Measurements from ENCODE around the gene KRTAP10-2.
A peak's percentile ranks its signal among the peaks of the same experiment; 100 is the strongest.

The KRTAP10-2 gene

DNA sequence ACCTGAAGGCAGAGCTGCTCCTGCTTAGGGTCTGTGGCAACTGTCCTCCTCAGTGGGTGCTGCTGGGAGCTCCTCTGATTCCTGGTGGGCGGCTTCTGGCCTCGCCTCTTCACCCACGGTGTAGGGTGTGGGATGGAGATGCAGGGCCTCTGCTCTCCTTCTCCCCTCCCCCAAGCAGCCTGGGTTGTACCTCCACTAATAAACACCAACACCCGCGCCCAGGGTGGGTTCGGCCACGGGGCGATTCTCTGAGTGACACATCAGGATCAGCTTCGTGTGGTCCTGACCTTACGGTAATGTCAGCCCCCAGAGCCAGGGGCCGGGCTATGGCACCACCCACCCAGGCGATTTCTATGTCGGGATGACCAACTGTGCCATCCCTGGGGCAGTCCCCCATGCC lies 35.0 kb downstream of the KRTAP10-2 start:
- ChIA-PET POLR2A (ENCODE audit: low non-redundant PET) (no interaction called here), CTCF (interaction anchor here (0.6 kb wide), 1 partner anchor 41 kb away, joined by 3 read pairs; no protein-coding TSS in a partner anchor)
- TF ChIP-seq, protein P1, sequence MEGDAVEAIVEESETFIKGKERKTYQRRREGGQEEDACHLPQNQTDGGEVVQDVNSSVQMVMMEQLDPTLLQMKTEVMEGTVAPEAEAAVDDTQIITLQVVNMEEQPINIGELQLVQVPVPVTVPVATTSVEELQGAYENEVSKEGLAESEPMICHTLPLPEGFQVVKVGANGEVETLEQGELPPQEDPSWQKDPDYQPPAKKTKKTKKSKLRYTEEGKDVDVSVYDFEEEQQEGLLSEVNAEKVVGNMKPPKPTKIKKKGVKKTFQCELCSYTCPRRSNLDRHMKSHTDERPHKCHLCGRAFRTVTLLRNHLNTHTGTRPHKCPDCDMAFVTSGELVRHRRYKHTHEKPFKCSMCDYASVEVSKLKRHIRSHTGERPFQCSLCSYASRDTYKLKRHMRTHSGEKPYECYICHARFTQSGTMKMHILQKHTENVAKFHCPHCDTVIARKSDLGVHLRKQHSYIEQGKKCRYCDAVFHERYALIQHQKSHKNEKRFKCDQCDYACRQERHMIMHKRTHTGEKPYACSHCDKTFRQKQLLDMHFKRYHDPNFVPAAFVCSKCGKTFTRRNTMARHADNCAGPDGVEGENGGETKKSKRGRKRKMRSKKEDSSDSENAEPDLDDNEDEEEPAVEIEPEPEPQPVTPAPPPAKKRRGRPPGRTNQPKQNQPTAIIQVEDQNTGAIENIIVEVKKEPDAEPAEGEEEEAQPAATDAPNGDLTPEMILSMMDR (conservative IDR thresholded peaks at IDR 0.05; ENCODE audit: low read depth): no peak
- H3K27ac ChIP-seq: no peak overlapping the region
- no peak for DNase-seq (ENCODE audit: low spot score)

DNA sequence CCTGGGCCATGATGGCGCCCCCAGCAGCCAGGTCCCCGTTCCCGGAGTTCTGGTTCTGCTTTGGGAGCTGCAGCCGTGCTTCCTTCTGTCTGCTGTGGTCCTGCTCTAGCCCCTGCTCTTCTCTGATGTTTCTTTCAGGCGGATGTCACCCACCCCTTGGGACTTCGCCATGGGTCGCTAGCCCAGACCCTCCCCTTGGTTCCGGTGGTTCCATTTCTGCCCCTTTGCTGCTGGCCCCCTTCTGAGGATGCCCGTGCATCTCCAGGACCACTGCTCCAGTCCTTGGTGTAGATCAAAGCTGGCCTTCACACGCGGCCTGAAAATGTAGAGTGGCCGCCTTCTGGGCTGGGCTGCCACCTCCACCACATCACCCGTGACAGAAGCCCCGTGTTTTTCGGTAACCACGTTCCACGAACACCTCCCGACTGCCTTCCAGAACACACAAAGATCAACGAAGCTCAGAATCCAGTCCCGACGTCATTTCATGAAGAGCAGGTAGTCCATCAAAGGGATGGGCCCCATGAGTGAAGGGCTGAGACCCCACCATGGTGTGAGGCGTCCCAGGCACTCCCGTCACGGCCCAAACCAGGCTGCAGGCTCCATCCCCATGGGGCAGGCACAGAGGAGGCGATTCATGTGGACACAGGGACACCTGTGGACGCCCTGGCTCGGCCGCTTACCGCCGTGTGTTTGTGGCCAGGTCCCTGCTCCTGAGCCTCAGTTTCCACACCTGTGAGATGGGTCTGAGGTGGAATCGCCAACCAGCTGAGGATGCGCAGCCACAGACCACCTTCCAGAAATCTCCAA lies 35.7 kb downstream of the KRTAP10-2 start:
- CTCF ChIA-PET: no interaction called here
- POLR2A ChIA-PET (ENCODE audit: low non-redundant PET): no interaction called here
- no peak for DNase-seq (ENCODE audit: low spot score)

DNA sequence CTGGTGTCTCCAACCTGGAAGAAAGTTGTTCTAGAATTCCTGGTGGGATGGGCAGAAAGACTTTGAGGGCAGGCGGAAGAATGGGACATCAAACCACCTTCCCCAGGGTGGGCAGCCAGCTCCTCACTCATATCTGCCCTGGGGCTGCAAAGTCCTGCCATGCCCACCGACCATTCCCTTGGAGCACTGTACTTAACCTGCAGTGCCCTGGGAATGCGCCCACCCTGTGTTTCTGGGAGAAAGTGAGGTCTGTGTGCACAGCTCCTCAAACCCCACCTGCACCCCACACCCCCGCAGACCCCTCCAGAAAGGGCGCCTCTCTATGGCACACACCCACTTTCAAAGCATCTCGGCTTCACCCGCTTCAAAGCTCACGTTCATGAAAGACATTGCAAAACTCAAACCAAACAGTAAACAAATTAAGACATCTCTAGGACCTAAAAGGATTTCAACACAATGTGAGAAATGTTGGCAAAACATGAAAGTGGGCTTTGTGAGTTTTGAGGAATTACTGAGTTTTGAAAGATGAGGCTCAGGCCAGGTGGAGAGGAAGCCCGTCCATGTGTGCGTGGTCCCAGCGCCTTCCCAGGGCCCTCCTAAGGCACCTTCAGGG lies 36.5 kb downstream of the KRTAP10-2 start:
- CTCF ChIA-PET: interaction anchor here (0.7 kb wide), 1 partner anchor 35 kb away, joined by 3 read pairs; no protein-coding TSS in a partner anchor
- POLR2A ChIA-PET (ENCODE audit: low non-redundant PET): no interaction called here
- DNase-seq (ENCODE audit: low spot score): no peak
- TF ChIP-seq, protein P1 (conservative IDR thresholded peaks at IDR 0.05; ENCODE audit: low read depth): no peak
- no peak overlapping the region for H3K27ac ChIP-seq

More for the DNA sequence above, 35.7 kb downstream of the KRTAP10-2 start:
- H3K27ac ChIP-seq: no peak overlapping the region
- TF ChIP-seq, protein P1 (conservative IDR thresholded peaks at IDR 0.05; ENCODE audit: low read depth): no peak

DNA sequence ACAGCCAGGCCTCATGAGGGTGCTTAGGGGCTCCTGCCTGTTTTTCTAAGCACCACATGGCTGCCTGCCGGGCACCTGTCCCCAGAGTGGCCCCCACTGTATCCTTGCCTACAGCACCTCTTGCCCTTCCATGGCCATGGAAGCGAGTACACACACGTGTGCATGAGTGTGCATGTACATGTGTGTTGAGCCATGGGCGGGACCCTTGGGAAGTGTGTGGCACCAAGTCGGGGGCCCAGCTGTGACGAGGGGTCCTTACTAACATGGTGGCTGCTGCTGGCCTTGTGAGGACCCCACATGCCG lies 37.1 kb downstream of the KRTAP10-2 start:
- ChIA-PET POLR2A (ENCODE audit: low non-redundant PET) (no interaction called here), CTCF (interaction anchor here (0.7 kb wide), 1 partner anchor 35 kb away, joined by 3 read pairs; no protein-coding TSS in a partner anchor)
- no peak overlapping the region for H3K27ac ChIP-seq
- TF ChIP-seq, protein P1 (conservative IDR thresholded peaks at IDR 0.05; ENCODE audit: low read depth): no peak
- no peak for DNase-seq (ENCODE audit: low spot score)

DNA sequence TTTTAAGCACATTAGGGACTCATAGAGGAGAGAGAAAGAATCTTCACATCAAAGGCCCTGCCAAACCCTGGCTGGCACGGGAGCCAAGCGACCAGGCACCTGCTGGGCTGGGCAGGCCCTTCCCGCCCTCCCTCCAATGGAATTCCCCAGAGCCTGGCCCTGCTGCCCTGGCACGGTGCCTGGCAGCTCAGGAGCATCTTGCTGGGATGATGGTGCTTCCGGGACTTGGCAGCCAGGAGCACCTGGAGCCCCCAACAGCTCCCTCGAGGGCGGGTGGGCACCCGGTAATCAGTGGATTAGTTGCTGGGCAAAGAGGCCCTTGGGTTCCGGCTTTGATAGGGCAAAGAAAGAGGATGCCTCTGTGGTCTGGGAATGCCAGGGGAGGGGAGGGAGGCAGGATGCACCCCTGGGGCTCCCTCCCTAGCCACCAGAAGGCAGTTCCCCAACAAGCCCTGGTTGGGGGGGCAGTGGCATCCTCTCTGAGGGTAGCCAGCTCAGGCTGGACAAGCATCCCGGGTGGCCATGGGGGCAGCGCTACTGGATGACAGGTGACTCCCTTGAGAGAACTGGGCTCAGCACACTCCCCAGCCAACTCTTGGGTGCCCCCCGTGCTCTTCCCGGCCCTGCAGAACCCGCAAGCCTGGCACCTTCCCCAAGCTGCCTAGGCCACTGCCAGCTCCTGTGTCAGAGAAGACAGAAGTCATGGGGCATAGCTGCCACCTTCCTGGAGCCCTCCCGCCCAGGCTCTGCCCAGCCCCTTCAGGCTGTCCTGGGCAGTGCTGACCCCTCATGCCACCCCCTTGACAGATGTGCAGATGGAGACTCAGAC lies 37.7 kb downstream of the KRTAP10-2 start:
- POLR2A ChIA-PET (ENCODE audit: low non-redundant PET): no interaction called here
- CTCF ChIA-PET: interaction anchor here (0.7 kb wide), 1 partner anchor 36 kb away, joined by 3 read pairs; no protein-coding TSS in a partner anchor
- TF ChIP-seq, protein P1 (conservative IDR thresholded peaks at IDR 0.05; ENCODE audit: low read depth): no peak
- H3K27ac ChIP-seq: no peak overlapping the region
- DNase-seq (ENCODE audit: low spot score): peak; percentile 22
